ENCODE data around the gene WDR33.
"Not testable (repeated sequence)": the region's sequence is repeated elsewhere in the genome, so short reads cannot be mapped to it uniquely, and the experiment has no call there.

WDR33 gene

DNA sequence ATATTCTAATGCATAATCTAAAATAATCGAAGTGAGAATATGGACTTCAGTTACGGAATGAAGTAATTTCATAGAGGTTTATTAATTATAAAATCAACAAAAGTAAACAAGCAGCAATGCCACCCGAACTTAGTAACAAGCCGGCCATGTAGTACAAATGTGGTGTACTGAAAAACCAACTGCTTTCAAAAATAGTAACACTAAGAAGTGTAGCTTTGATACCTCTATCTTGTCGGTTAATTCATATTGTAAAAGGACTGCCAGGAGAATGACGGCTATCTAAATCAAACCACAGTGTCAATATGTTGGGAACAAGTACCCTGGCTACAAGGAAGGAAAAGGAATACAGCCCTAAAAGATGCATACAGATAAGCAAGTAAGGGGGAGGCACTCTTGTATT, 48.5 kb downstream of the WDR33 start:
- DNase-seq, result no peak

DNA sequence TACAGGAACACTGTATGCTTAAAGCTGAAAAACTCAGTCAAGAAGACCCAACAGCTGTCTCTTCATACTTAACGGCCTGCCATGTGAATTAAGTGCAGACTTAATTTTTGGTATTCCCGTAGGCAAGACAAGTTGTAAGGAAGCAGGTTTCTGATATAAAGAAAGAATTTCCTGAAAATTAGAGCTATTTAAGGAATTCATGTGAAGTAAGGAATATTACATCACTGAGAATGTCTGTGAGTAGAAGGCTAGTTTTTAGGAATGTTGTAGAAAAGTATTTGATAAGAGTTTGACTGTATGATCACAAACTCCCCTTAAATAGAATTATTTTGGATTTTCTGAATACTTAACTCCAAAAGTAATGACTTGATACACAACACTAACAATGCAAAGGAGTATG, 51.0 kb downstream of the WDR33 start:
- no peak for DNase-seq

DNA sequence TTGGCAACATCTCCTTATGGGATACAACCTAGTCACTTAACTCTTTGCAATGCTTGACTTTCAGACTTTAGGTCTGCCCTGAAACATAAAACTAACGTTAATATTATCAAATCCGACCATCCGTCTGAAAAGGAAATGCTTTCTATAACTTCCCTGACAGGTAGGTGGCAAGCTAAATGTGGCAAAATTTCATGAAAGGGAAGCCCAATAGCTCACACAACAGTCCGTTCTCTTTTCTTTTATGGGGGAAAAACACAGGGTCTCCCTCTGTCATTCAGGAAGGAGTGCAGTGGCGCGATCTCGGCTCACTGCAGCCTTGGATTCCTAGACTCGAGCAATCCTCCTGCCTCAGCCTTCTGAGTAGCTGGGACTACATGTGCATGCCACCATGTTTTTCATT, 56.8 kb downstream of the WDR33 start:
- DNase-seq, result no peak

DNA sequence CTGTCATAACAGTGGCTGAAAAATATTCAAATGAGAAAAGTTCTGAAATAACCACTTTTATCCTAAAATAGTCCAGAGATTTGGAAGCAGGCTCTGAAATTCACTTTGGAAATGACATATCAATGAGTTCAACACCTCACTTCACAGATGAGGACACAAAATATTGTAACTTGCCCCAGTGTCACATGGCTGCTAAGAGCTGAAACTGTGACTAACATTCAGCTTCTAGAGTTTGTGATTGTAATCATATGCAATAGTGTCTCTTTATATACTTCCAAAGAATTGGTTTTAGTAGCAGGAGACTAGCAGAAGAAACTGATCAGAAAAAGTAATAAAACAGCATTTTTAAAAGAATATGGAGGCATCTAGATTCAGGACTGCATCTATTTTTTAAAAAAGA, 57.6 kb downstream of the WDR33 start:
- DNase-seq, result no peak

DNA sequence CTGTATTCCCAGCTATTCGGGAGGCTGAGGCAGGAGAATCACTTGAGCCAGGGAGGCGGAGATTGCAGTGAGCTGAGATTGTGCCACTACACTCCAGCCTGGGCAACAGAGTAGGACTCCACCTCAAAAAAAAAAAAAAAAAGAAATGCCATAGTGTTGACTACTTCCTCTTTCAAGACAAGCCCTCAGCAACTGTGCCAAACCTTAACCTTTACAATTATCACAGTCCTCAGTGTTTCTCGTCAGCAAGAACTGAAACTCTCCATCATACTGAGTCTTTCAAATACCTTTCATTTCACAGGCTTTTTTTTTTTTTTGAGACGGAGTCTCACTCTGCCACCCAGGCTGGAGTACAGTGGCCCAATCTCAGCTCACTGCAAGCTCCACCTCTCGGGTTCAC, 61.4 kb downstream of the WDR33 start:
- not testable (repeated sequence) for DNase-seq

DNA sequence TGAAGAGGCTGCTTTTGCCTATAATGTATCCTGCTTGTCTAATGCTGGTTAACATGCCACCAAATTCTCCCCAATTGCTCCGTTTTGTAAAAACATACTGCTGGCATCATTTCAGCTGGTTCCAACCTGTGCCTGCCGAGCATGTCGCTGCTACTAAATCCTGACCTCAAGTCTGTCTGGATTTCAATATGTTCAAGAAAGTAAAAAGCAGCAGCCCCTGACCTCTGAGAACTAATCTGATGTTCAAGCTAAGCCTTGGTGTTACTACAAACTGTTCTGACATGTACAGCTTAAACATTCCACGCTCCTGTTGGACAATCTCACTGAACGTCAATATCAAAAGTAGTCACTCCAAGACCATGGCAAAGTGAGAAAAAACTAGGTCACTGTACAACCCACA, 63.4 kb downstream of the WDR33 start:
- no peak for DNase-seq

DNA sequence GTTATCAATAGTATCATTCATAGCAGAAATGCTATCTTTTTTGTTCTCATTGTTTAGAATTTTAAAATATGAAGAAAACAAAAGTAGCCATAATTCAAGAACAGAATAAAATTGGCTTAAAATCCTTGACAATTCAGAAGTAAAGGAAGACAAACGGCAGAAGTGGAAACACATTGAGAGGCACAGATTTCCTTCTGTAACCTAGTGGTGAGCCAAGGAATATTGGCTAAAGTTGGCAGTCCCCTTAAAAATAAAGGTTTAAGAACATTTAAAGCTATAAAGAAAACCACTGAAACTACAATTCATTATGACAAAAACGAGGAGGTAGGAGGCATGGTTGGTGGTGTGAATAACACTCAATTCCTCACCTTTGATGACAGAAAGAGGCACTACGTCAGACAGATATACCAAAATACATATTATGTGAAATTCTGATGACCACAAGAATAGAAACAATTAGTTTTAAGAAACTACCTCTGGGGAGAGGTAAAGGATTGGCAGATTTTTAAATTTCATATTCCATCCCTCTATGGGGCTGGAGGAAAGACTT, 67.4 kb downstream of the WDR33 start:
- DNase-seq, result no peak

DNA sequence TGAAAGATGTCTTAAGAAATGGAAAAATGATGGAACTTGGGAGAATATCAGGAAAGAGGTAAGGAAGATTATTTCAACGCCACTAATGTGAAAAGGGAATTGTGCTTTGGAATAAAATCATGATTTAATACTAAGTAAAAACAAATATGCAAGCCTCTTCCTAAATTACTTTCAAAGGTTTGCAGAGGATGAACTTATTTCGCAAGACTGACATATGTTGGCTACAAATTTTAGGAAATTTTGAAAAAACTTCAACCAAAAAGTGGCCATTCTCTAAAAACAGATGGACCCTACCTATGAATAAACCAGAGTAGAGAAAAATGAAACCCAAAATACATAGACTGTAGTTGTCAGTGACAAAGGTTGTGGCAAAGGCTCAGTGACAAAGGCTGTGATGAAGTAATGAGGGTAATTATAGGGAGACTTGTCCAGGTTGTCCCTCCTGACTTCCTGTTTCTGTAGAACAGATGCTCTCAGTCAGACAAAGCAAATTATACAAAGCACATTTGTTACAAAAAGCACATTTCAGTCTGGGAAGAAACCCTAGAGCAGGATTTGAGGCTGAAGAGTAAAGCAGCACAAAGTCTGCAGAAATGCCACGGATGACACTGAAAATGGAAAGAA, 70.2 kb downstream of the WDR33 start:
- DNase-seq, result no peak

DNA sequence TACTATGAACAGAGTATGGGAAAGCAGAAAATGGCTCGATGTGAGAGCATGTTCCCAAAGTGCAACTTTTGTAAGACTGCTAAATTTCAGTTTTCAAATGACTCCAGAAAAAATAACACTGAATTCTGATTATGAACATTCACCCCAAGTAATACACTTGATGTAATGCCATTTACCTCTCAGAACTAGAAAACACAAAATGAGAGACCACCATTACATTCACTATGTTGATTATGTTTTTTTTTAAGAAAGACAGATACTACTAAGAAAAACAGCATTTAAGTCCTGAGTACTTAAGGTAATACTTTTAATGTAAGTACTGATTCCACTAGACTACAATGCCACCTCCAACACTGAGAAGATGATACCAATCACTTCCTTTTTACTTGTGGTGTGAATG, 71.2 kb downstream of the WDR33 start:
- no peak for DNase-seq

DNA sequence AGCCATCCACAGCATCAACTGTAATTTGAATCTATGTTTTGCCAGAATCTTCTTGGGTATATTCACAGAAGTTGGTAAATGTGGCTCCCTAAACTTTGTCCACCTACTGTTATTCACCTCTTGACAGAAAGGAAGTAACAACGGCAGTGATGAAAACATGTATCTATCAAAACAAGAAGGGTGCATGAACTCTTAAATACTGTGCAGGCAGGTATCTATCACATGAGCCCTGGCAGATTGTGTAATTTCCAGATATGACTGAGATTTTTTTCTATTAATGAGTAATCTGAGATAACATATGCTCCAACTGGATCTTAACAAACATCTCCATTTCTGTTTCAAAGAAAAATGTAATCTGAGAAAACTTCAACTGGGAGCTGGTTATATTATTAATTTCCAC, 73.1 kb downstream of the WDR33 start:
- no peak for DNase-seq

DNA sequence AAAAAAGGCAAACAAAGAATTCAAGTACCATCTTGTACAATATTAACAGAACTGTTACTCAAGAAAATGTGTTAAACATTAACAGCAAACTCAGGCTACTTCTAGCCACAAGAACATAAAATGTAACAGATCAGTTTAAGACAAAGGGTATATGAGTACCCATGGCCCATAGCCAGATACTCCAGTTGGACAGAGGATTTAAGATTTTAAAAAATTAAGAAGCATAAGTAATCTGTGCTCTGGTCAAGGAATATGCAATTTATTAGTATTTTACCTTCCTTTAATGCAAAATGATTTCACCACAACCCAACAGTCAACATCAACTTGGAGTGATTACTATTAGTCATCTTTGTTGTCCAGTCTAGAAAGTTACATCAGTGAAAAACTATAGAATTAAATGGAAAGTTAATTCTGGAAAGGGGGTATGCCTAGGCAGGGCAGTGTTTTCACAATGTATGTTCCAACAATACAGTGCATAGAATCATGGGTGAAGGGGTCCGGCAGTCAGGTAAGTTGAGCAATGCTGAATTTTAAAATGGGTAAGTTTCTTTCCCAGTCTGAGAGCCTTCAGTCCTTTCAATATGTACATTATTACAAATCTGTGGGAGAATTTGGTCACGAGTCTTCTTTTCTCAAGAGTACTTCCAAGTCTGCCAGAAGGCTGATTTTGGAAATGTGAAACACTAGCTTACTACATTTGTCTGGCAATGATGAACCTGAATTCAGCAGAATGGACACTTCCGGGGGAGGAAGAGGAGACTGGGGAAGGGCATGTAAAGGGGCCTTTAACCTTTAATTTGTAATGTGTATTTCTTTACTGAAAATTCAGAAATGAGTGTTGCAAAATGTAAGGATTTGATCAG, 75.2 kb downstream of the WDR33 start:
- no peak for DNase-seq

DNA sequence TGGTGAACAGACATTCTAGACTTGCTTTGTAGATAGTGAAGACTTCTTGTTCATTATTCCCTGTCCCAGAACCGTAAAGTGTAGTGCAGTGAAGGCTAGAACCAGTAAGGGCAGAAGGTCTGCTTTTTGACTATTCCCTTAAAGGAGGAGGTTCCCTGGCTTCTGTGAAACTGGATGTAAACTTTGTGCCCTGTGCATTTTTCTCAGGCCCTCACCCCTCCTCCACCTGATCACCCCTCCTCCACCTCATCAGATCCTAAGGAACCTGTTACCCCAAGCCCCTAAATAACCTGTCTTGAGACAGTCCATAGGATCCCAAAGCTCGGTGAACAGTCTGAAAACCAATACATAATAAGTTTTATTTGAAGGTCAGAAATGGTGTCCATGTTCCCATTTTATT, 75.9 kb downstream of the WDR33 start:
- DNase-seq, result no peak

DNA sequence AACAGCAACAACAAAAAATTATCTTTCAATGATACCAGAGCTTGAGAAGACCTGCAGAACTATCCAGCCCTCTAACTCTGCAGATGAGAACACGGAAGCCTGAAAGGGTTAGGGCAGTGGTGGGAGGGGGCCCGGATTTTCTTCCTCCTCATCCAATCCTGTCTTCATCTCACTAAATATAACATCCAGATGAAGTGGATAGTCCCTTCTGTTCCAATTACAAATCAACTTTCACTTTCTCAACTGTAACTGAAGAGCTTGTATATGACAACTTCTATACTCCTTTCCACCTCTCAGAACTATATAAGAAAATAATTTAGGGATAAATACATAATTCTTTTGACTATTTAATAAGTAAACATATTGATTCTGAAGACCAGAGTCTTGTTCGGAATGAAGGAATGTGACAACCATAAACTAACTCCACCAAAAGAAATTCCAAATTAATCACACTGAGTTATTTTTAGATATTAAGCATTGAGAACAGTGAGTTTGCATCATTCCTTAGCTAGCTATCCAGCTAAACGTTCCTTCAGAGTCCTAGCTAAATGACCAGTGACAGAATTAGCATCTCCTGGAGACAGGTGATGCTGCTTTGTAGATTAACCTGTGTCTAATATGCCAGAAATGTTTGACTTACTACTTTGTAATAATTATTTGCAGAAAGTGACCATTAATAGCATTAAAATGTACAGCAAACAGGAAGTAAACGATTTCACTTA, 77.0 kb downstream of the WDR33 start:
- no peak for DNase-seq

DNA sequence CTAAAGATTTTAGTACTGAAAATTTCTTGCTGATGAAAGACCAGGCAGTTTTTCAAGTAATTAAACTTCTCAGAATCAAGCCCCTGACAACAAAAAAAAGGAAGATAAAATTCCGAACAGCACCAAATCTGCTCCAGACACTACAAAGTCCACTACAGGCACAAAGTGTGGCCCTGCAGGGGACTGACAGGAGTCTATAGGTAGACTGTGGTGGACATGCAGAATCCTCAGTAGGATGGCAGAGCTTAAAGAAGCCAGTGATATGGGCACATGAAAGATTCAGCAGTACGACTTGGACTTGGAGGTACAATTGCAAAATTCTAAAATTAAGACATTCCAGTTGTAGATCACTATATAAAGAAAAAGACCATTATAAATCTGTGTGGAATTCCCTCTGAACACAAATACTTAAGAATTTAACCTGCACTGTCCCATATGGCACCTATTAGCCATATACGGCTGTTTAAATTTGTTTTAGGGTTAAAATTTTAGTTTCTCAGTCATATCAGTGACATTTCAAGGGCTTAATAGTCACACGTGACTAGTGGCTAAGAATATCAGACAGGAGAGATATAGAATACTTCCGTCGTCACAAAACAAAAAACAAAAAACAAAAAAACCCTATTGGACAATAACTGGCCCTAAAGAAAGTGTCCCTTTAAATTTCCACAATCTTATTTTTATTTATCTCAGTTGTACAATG, 77.7 kb downstream of the WDR33 start:
- DNase-seq, result no peak

DNA sequence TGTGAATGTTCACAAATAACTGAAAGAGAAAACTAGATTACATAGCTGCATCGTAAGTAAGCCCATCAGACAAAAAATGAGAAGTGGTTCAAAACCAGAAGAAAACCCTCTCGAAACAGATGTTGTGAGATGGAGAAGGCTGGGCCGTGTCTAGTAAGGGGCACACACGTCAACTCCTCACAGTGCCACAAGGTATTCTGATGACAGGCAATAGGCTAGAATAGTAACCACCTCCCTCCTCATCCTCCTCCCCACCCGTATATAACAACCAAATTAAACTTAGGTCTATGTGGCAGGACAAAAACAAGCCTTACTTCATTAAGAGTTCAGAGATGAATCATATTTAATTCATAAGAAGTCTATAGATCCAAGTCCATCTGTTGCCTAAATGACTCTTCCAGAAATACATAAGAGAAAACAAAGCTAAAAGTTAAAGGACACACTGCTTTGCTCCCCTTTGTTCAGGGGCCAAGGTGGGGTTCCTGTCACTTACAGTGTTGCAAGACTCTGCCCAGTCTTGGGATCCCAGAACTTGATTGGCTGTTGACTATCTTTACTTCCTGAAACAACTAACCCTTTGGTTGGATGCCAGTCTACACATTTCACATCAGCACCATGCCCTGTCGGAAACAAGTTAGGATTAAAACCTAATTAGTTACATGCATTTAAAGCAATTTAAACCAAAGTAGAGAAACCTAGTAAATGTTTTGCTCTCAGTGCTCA, 84.7 kb downstream of the WDR33 start:
- DNase-seq, result no peak

DNA sequence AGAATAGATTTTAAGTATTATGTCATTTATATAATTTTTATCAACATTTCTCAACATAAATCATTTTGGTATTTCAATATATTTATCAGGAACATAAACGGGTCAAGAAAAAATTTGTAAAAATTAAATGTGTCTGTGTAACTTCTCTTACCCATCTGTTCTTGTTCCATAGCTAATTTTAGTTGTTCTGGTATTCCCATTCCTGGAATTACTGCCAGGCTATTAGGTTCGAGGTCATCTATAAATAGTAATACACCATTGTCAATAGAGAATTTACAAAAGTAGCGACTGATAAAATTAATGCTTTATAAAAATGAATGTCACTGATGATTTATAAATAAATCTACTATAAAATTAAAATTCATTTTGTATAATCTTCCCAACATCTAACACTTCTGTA, 88.2 kb downstream of the WDR33 start:
- DNase-seq, result no peak

DNA sequence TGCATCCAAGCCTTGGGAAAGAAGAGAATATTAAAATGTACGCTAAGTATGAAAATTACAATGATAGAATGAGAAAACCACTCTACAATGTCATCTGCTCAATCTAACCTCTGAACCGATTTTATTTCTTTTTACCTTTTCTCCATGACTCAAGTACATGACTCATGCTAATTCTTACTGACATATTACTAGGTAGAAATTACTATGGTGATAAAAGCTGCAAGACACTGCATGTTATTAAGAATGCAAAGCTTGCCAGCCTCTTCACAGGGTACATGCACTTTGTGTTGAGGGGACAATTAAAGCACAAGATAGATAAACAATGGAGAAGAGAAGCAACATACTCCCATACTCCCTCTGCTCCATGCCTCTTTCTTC, 89.0 kb downstream of the WDR33 start:
- DNase-seq, result no peak

DNA sequence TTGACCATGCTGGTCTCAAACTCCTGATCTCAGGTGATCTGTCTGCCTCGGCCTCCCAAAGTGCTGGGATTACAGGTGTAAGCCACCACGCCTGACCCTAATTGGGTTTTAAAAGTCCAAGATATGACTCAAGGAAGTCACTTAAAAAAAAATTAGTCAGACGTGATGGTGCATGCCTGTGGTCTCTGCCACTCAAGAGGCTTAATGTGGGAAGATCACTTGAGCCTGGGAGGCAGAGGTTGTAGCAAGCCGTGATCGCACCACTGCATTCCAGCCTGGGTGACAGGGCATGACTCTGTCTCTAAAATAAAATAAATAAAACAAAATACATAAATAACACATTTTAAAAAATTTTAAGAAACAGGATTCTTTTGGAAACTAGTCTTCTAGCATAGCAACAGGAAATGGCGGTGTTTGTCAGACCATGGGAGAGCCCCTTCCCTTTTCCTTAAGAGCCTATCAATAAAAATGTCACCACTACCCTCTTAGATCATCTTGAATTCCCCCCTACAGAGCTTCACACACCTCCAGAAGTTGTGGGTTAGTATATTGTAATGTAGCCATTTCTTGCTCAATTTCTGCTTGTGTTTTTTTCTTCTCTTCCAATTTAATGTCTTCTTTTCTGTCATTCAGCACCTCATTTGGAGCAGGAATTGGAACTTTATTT, 89.5 kb downstream of the WDR33 start:
- DNase-seq, result no peak

DNA sequence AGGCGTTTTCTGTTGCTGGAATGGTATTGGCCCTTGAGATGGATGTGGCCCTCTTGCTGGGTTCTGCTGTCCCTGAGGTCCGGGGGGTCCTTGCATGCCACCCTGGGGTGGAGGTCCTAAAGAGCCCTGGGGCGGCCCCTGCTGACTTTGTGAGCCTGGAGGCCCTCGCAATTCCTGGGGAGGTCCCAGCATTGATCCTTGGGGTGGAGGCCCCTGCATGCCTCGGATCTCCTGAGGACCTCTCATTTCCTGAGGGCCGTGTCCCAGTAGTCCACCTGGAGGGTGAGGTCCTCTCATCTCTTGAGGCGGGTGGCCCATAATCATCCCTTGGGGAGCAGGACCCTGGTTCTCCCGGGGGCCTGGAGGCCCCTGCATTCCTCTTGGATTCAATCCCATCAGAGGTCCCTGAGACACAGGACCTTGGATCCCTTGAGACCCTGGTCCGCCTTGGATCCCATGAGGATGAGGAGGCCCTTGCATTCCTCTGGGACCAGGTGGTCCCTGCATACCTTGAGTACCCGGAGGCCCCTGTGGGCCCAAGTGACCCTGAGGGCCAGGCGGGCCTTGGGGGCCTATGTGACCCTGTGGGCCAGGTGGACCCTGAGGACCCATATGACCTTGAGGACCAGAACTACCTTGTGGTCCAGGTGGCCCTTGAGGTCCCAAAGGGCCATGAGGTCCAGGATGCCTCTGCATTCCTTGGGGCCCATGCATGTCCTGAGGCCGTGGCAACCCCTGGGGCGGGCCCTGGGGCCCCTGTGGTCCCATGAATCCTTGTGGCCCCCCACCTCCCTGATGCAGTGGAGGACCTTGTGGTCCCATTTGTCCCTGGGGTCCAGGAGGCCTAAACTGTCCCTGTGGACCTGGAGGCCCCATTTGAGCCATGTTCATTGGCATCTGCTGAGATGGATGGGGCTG, 91.4 kb downstream of the WDR33 start:
- DNase-seq, result no peak

DNA sequence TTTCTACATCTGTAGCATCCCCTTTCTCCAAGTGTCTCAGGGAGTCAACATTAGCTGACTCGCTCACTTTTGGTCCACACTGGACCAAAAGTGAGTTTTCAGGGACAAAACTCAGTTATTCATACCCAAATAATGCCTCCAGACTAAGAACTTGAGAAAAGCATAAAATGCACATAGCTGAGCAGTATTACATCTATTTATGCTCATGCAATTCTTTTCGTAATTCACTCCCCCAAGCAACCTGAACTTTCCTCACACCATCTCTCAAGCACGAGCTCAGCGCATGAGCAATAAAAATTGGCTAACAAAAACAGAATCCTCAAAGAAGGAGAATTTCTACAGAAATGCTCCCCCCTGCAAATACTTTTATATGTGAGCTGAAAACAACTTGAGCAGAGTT, 92.7 kb downstream of the WDR33 start:
- no peak for DNase-seq

Data from stimulated activated CD4-positive, alpha-beta T cell treated with anti-CD3 and anti-CD28 coated beads, Interleukin-2, amount 100 ng/mL, for 48 hours (primary cell).